GM12878 (cell line): ENCODE measurements around the gene MTMR1. TPM values are rescaled to one million over a fixed set of nuclear protein-coding genes. Genes with fewer than 3 reads are reported as not detected.
A peak's percentile ranks its signal among the peaks of the same experiment; 100 is the strongest.

Experiments
- ATAC-seq: fragments of 200-7000 bp; cut with Tn5 transposase; 3 replicates; pipeline ENCODE4 v1.9.1; 2020; ENCODE audit warnings: mild to moderate bottlenecking, moderate library complexity
- BruUV-seq: library from RNA; stranded (reverse); fragments of 400-500 nt; replicated peaks from 2 replicates; lab custom pipeline; 2021; lab: Mats Ljungman, UMichigan
- CTCF ChIA-PET: fragments of 300-600 bp; sonication (Branson Sonifier 250); formaldehyde crosslinking; extraction: SDS; loops from one replicate; lab custom pipeline; 2021; ENCODE audit warnings: inconsistent platforms; lab: Yijun Ruan, JAX
- POLR2A ChIA-PET: fragments of 350-600 bp; formaldehyde crosslinking; extraction: SDS; loops from one replicate; lab custom pipeline; 2021; ENCODE audit warnings: inconsistent platforms; lab: Charles Lee
- RAD21 ChIA-PET: fragments of 300-600 bp; sonication (Branson Sonifier 250); formaldehyde crosslinking; loops from one replicate; lab custom pipeline; 2023; ENCODE audit warnings: antibody characterized with exemption; ENCODE audit not compliant: unreplicated experiment; lab: Charles Lee
- SMC1A ChIA-PET: fragments of 300-600 bp; sonication (Branson Sonifier 250); formaldehyde crosslinking; loops from one replicate; lab custom pipeline; 2023; ENCODE audit not compliant: unreplicated experiment, uncharacterized antibody; lab: Charles Lee
- DNase-seq: peaks from one replicate; pipeline ENCODE4 v3.0.0-alpha.2; 2011; ENCODE audit warnings: low read depth, low spot score
- FAIRE-seq: peaks from 3 replicates; lab custom pipeline; 2011; peaks lifted over from hg19 to GRCh38; lab: Jason Lieb, UNC
- H2AFZ ChIP-seq: 2 replicates; pipeline ENCODE4 v1.6.0; 2011; ENCODE audit warnings: low read depth, low read length, control low read depth; ENCODE audit not compliant: control insufficient read depth
- H3K27ac ChIP-seq: 2 replicates; pipeline ENCODE4 v1.5.1; 2011; ENCODE audit warnings: control low read depth; ENCODE audit not compliant: control insufficient read depth, insufficient read depth
- H3K27me3 ChIP-seq, 2 experiments: replicated peaks in 1 of 2; 2 replicates each; pipeline versions ENCODE4 v1.6.0 to v1.6.1; 2011; ENCODE audit warnings: low read length in 1 of 2; ENCODE audit not compliant: control insufficient read depth in 2 of 2, insufficient read depth in 2 of 2
- H3K36me3 ChIP-seq, 2 experiments: 2 replicates each; pipeline ENCODE4 v1.5.1; 2011; ENCODE audit warnings: low read length in 1 of 2; ENCODE audit not compliant: control insufficient read depth in 2 of 2, insufficient read depth in 2 of 2
- H3K4me1 ChIP-seq: 2 replicates; pipeline ENCODE4 v1.6.1; 2011; ENCODE audit warnings: mild to moderate bottlenecking, low read length, moderate library complexity, mixed read lengths; ENCODE audit not compliant: control insufficient read depth, insufficient read depth
- H3K4me2 ChIP-seq: 2 replicates; pipeline ENCODE4 v1.6.0; 2011; ENCODE audit warnings: control low read depth; ENCODE audit not compliant: control insufficient read depth, insufficient read depth
- H3K4me3 ChIP-seq: fragments of 200-600 bp; sonication (generic); 2 replicates; pipeline ENCODE4 v1.5.1; 2016
- H3K79me2 ChIP-seq: 2 replicates; pipeline ENCODE4 v1.6.0; 2011; ENCODE audit warnings: low read length; ENCODE audit not compliant: control insufficient read depth, insufficient read depth
- H3K9ac ChIP-seq: 2 replicates; pipeline ENCODE4 v1.8.0; 2011; ENCODE audit warnings: low read length, control low read depth, mixed read lengths; ENCODE audit not compliant: control insufficient read depth, insufficient read depth
- H3K9me3 ChIP-seq: replicated peaks from 3 replicates; pipeline ENCODE4 v1.5.1; 2011; ENCODE audit warnings: mild to moderate bottlenecking, low read length; ENCODE audit not compliant: control insufficient read depth, insufficient read depth
- H4K20me1 ChIP-seq: 2 replicates; pipeline ENCODE4 v1.6.0; 2011; ENCODE audit not compliant: control insufficient read depth, insufficient read depth
- CBX5 ChIP-seq: sonication (generic); IDR thresholded peaks from 2 replicates; pipeline ENCODE4 v1.6.1; 2016; ENCODE audit warnings: low read depth, moderate library complexity, mild to moderate bottlenecking, inconsistent platforms
- CEBPB ChIP-seq, 2 experiments: fragments of 150-350 bp in 1 of 2; IDR thresholded peaks; 2 replicates each; pipeline ENCODE4 v1.6.1; 2012 to 2014; ENCODE audit warnings: low read depth in 2 of 2, low read length in 2 of 2, borderline replicate concordance in 1 of 2, inconsistent platforms in 1 of 2
- HDAC6 ChIP-seq: fragments of 200-600 bp; sonication (generic); IDR thresholded peaks from one replicate; pipeline ENCODE4 v1.8.0; 2017; ENCODE audit warnings: antibody characterized with exemption; ENCODE audit not compliant: unreplicated experiment
- NFYA ChIP-seq: IDR thresholded peaks from 2 replicates; pipeline ENCODE4 v1.6.1; 2011; ENCODE audit warnings: low read depth, mild to moderate bottlenecking, low read length, improper control_type of control experiment, borderline replicate concordance
- NR2F1 ChIP-seq: fragments of 450-650 bp; conservative IDR thresholded peaks from 2 replicates; pipeline ENCODE4 v1.6.1; 2017; ENCODE audit warnings: mild to moderate bottlenecking
- RBBP5 ChIP-seq: fragments of 200-600 bp; sonication (generic); conservative IDR thresholded peaks from 2 replicates; pipeline ENCODE4 v1.6.1; 2016
- TCF7 ChIP-seq: IDR thresholded peaks from 2 replicates; pipeline ENCODE4 v1.6.1; 2014; ENCODE audit warnings: antibody characterized with exemption, borderline replicate concordance
- WGBS: methylation state at CpG from one replicate; pipeline ENCODE4 v1.1.6; 2016; ENCODE audit warnings: low lambda C conversion rate; ENCODE audit not compliant: insufficient replicate concordance, insufficient coverage; ENCODE audit errors: missing lambda C conversion rate; 5-methylcytosine and 5-hydroxymethylcytosine counted together
- in situ Hi-C: fragments of 300-500 bp; cut with MboI; formaldehyde crosslinking; loops from 9 replicates; pipeline ENCODE4 v1.14.3; 2018; ENCODE audit warnings: mixed read lengths
- intact Hi-C: fragments of 100-400 bp; cut with micrococcal nuclease; formaldehyde crosslinking; loops from one replicate; pipeline ENCODE4 v1.14.2; 2022; ENCODE audit not compliant: unreplicated experiment
- polyA plus RNA-seq, 11 experiments: library from polyadenylated mRNA; depleted of rRNA in 4 of 11; unstranded in 6 of 11; stranded (reverse) in 5 of 11; fragments of >200 nt; fragmentation: Nextera tagmentation in 4 of 11; fragmentation: Illumina TruSeq in 1 of 11; extraction: Ambion mirVana in 4 of 11; extraction: Trizol in 1 of 11; gene quantifications; 1 replicate in 1 of 11; 2 replicates in 10 of 11; pipeline versions ENCODE4 v1.2.1 to v1.2.3, GENCODE V29; 2011 to 2016; ENCODE audit warnings: inconsistent platforms in 2 of 11, missing spikeins in 2 of 11, low read depth in 1 of 11
- total RNA-seq, 4 experiments: library from RNA; depleted of rRNA in 3 of 4; stranded (reverse); fragments of >200 nt in 3 of 4; fragmentation: Illumina TruSeq in 1 of 4; extraction: Trizol in 1 of 4; gene quantifications; 2 replicates each; pipeline versions ENCODE4 v1.2.1 to v1.2.3, GENCODE V29; 2013 to 2021
- TF ChIP-seq, protein P1 (sequence below): fragments of 450-650 bp; IDR thresholded peaks from 2 replicates; pipeline ENCODE4 v1.6.1; 2017; ENCODE audit warnings: mild to moderate bottlenecking, moderate library complexity

The MTMR1 gene
- total and polyA plus RNA-seq, 10 of the 15 experiments (the other 5 are each of a cell fraction or from before 2014, with no cell fraction given): 1.2 to 32.2 (median 22.9) TPM

DNA sequence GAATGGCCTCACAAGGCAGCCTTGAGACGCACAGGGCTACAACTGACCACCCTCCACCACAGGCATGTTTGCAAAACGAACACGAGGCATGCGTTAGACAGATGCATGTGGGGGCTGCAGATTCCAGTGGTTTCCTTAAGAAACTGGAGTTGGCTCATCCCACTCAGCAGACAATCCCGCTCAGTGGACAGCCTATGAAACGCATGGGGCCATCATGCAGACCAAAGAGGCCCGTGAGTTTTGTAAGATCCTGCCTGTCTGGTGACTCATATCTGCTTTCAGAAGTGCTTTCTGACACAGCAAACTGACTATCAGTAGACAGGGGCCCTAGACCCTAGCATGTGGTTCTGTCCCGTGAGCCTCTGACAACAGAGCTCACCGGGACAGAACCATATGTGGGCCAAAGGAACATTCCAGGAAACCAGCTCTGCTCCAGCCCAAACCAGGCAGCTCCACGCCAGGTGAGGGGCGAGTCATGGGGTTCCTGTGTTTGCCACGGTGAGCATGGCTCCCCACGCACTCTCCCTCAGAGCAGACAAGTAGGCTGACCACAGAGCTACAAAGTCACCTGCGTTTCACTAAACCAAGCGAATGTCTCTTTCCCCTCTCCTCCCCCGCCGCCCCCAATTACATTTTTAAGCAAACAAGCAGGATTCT, 74.4 kb downstream of the MTMR1 start:
- no peak overlapping the region for H2AFZ ChIP-seq
- H3K36me3 ChIP-seq: peaks cover 0 to under 1% of the 10 kb centered on the region in 2 experiments; a peak in 2 of 4 replicates
- H3K9ac ChIP-seq: no peak overlapping the region
- no TSS peak for BruUV-seq
- H3K79me2 ChIP-seq: no peaks in the 10 kb centered on the region
- H3K4me1 ChIP-seq: no peaks in the 10 kb centered on the region
- ChIA-PET CTCF (interaction anchor here (1.1 kb wide), 1 partner anchor 316 kb away, joined by 4 read pairs; no protein-coding TSS in a partner anchor), RAD21 (interaction anchor here (1.4 kb wide), 1 partner anchor 314 kb away, joined by 6 read pairs; no protein-coding TSS in a partner anchor), POLR2A (no interaction called here), SMC1A (interaction anchor here (5.1 kb wide), 1 partner anchor 315 kb away, joined by 40 read pairs; no protein-coding TSS in a partner anchor)
- no peaks in the 10 kb centered on the region; the same call in 1 of the 2 replicates for H4K20me1 ChIP-seq
- intact Hi-C loops: no loop called here
- H3K4me3 ChIP-seq: no peak overlapping the region
- no peak for TF ChIP-seq HDAC6
- no peak for TF ChIP-seq CBX5
- TF ChIP-seq NFYA: no peak
- TF ChIP-seq RBBP5: no peak
- TF ChIP-seq NR2F1: no peak
- ATAC-seq: peak; percentile 18; the same call in 1 of the 3 replicates
- H3K4me2 ChIP-seq: no peak overlapping the region
- no peak for FAIRE-seq
- WGBS: 55% methylated on average over 17 of the region's 17 CpGs
- H3K27ac ChIP-seq: no peak overlapping the region
- H3K9me3 ChIP-seq: no peaks in the 10 kb centered on the region
- no peak for DNase-seq
- in situ Hi-C loops: loop anchor here (25.0 kb wide), 1 partner anchor 920 kb away; the partner anchor contains the start of gene PRRG3
- H3K27me3 ChIP-seq: no peaks in the 10 kb centered on the region

DNA sequence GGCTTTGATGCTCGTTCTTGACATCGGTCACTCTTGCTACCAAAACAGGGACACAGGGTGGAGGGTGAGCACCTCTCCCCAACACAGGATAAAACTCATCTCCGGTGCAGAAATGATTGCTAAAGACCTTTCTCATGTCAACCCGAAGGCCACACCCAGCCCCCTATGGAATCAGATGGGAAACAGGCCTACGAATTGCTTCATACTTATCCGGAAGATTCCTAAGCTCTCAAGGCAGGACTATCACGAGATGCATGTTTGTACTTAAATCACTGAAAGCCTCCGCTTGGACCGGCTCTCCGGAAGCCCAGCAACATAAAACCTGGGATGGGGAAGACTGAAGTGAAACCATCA, 74.9 kb downstream of the MTMR1 start:
- WGBS: 78% methylated on average over 9 of the region's 10 CpGs
- CTCF ChIA-PET: interaction anchor here (1.1 kb wide), 1 partner anchor 316 kb away, joined by 4 read pairs; no protein-coding TSS in a partner anchor
- in situ Hi-C loops: loop anchor here (25.0 kb wide), 1 partner anchor 919 kb away; the partner anchor contains the start of gene PRRG3

More for the DNA sequence above, 74.9 kb downstream of the MTMR1 start:
- FAIRE-seq: no peak
- DNase-seq: no peak
- intact Hi-C loops: no loop called here
- Histone ChIP-seq H3K27me3 (no peaks in the 10 kb centered on the region), H3K4me2 (no peak overlapping the region), H3K4me3 (no peak overlapping the region), H3K36me3 (no peaks in the 10 kb centered on the region; a peak in 2 of 4 replicates), H2AFZ (no peak overlapping the region), H3K79me2 (no peaks in the 10 kb centered on the region), H3K9me3 (no peaks in the 10 kb centered on the region), H3K27ac (no peak overlapping the region), H4K20me1 (no peaks in the 10 kb centered on the region; the same call in 1 of the 2 replicates)
- ATAC-seq: no peak
- RAD21 ChIA-PET: interaction anchor here (0.6 to 1.4 kb wide), 2 partner anchors 51 to 314 kb away, joined by 5 to 6 read pairs; no protein-coding TSS in a partner anchor
- SMC1A ChIA-PET: interaction anchor here (5.1 kb wide), 1 partner anchor 314 kb away, joined by 40 read pairs; no protein-coding TSS in a partner anchor
- TF ChIP-seq CEBPB (IDR thresholded peaks at IDR 0.05; ENCODE audit: borderline replicate concordance in 1 of 2, low read depth in 2 of 2, low read length in 2 of 2): no peak
- no peak for TF ChIP-seq TCF7
- TF ChIP-seq, protein P1, sequence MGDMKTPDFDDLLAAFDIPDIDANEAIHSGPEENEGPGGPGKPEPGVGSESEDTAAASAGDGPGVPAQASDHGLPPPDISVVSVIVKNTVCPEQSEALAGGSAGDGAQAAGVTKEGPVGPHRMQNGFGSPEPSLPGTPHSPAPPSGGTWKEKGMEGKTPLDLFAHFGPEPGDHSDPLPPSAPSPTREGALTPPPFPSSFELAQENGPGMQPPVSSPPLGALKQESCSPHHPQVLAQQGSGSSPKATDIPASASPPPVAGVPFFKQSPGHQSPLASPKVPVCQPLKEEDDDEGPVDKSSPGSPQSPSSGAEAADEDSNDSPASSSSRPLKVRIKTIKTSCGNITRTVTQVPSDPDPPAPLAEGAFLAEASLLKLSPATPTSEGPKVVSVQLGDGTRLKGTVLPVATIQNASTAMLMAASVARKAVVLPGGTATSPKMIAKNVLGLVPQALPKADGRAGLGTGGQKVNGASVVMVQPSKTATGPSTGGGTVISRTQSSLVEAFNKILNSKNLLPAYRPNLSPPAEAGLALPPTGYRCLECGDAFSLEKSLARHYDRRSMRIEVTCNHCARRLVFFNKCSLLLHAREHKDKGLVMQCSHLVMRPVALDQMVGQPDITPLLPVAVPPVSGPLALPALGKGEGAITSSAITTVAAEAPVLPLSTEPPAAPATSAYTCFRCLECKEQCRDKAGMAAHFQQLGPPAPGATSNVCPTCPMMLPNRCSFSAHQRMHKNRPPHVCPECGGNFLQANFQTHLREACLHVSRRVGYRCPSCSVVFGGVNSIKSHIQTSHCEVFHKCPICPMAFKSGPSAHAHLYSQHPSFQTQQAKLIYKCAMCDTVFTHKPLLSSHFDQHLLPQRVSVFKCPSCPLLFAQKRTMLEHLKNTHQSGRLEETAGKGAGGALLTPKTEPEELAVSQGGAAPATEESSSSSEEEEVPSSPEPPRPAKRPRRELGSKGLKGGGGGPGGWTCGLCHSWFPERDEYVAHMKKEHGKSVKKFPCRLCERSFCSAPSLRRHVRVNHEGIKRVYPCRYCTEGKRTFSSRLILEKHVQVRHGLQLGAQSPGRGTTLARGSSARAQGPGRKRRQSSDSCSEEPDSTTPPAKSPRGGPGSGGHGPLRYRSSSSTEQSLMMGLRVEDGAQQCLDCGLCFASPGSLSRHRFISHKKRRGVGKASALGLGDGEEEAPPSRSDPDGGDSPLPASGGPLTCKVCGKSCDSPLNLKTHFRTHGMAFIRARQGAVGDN: no peak
- TF ChIP-seq, all 136 proteins: peak for 0
- Histone ChIP-seq H3K9ac (no peak overlapping the region), H3K4me1 (no peaks in the 10 kb centered on the region)
- no TSS peak for BruUV-seq
- POLR2A ChIA-PET: no interaction called here
